Activated CD4-positive, alpha-beta T cell treated with anti-CD3 and anti-CD28 coated beads, Interleukin-2, amount 50 U/mL, for 24 hours (primary cell): Measurements from ENCODE around the gene LYPLAL1.
"Not testable (repeated sequence)": the region's sequence is repeated elsewhere in the genome, so short reads cannot be mapped to it uniquely, and the experiment has no call there.

Experiments used
- DNase-seq, 2 donors: peaks; one replicate each; pipeline ENCODE4 v3.0.0-alpha.2; 2020; ENCODE audit warnings: low read depth in 1 of 2, low spot score in 1 of 2

Gene LYPLAL1

DNA sequence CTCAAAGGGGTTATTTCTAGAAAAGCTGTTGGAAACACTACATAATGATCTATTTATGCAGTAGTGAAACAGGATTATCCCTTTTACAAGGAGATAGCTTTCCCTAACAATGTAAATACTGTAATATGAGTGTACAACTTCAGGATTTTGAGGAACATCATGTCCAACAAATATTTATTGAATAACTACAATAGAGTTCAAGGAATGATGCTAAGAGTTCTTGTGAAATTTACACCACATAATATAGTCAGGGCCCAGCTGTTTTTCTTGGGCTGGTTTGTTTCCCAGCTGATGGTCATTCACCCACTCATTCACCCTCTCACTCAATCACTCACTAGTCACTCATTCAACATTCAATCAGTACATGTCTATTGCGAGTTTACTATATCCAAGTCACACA lies 12.3 kb upstream of the LYPLAL1 start:
- no peak for DNase-seq

DNA sequence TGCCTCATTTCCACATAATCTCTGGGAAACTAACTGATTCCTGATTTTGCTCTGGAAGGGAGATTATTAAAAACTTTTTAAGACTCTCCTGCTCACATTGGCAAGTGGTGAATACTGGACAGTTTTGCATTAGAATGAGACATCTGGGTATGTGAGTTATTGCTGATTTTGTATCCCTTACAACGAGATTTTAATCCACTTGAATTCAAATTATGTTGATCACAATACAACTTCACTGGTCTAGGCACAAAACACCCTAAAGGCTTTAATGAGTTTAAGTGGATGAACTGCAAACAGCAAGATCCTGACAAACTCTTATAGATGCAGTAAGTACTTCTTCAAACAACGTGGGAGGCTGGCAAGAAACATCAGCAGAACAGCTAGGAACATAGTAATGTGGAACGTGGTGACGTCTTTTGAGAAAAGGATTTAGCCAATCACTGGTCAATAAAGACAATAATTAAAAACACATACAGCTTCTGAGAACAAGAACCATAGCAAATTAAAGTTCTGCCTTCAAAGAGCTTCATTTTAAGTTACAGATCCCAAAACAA lies 10.2 kb upstream of the LYPLAL1 start:
- no peak for DNase-seq

DNA sequence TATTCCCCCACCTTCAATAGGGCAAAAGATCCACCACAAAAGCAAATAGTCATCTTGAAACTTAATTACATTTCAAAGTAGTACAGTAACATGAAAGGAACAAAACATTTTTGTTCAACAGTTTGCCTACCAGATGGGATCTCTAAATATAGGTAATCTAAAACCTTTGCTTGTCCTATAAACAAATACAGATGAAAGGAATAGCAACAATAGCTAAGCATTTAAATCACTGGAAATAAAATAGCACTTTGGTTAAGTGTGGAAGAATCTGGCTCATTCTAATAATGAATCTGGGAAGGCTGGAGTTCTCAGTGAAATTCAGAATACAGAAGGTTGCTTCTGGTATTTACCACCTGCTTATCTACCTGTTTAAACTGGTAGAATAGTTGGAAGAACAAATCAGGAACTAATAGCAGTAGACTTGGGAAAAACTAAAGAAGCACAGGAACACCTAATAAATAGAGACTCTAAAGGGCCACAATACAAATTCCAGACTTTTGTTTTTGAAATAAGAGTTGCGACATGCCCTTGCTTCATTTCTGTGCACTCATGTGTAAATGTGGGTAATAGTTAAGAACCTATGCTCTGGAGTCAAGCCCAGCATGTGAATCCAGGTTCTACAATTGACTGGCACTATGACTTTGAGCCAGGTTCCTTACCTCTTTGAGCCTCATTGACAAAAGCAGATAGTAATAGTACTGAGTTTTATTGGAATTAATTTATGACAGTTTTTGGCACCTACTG lies 2.3 kb upstream of the LYPLAL1 start:
- no peak for DNase-seq

DNA sequence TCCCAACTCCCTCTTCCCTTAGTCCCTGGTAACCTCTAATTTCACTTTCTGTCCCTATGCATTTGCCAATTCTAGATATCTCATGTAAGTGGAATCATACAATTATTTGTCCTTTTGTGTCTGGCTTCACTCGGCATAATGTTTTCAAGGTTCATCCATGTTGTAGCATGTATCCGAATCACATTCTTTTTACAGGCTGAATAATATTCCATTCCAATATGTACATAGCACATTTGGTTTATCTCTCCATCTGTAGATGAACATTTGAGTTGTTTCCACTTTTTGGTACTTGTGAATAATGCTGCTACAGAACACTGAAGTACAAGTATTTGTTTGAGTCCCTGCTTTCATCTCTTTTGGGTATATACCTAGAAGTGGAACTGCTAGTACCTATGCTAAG lies 857 bp upstream of the LYPLAL1 start:
- DNase-seq, result no peak

DNA sequence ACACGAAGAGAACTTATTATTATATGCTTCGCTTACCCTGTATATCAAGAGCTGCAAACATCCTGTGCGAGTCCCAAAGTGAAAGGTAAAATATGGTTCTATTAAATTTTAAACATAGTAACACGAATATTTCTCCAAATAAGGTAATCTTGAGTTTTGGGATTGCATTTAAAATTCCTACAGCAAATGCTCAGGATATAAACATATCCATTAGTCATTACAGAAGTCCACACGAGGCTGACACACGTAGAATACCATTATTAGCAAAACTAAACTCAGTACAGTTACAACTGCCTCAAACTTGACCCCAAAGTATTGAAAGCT lies 282 bp upstream of the LYPLAL1 start:
- DNase-seq, result no peak

DNA sequence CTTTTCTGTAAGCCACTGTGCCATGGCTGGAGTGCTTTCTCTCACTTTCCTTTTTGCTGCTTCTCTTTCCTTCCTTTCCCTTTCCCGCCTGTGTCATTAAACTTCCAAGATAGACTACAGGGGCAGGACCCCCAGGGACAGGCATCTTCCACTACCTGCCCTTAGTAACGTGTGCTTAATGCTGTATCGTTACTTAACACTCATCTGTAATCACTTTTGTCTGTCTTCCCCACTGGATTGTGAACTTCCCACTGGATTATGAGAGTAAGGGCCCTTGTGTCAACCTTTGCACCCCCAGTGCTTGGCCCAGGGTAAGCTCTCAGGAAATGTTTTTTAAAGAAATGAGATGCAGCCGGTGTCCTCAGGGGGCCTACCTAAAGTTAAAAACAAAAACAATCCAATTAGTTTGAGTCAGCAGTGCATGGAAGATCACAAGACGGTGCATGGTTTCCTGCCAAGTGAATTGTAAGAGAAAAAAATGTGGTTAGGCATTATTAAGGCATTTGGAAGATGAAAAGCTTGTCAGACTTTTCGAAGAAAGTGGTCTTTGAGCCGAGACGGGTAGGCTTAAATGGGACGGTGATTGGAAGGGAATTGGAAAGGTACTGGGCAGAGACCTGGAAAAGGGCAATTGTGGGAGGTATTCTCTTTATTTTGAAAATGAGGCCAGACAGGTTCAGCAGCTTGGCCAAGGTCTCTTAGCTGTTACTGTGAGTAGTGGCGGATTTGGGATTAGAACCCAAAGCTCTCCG lies 958 bp downstream of the LYPLAL1 start:
- DNase-seq, result no peak

DNA sequence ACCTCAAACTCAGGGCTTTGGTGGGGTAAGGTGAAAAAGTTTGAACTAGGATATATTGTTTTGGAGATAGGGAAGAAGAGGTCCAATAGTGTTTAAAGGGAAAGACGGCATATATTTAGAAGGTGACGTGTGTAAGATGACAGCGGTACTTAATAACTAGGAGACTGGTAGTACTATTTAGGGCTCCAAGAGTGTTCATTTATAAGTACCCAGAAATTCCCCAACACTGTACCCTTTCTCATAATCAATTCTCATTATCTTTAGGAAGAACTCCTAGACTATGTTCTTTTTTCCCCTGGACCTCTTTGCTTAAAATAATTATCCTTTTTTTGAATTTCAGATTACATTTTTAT lies 1.5 kb downstream of the LYPLAL1 start:
- DNase-seq, result no peak

DNA sequence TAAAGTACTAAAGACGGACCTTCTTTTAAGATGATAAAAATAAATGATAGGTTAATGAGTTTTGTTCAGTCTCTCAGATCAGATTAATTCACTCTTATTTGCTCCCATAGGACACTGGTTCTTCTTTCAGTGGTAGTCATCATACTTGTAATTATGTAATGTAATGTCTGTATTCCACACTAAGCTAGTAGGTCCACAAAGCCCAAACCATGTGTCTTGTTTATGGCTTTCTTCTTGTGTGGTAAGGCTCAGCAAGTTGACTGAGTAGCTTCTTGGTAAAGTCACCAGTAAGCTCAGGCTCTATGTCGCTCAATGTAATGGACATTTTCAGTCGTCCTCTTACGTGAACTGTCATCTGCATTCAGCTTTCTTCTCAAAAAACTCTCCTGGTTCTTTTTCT lies 2.5 kb downstream of the LYPLAL1 start:
- DNase-seq, result no peak

DNA sequence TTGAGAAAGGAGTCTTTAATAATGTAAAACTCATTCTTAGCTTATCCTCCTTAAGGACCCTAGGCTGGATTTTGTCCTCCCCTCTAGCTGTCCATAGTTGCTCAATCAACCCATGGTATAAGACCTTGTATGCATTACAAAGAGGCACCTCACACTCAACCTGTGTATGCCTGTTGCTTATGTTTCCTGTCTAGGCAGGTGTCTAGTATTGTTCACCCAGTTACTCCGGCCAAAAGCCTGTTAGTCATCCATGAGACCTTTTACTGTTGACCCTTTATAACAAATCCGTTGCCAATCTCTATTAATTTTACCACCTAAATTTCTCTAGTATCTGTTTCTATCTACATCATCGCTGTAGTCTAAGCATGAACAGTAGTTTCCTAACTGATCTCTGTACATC lies 3.7 kb downstream of the LYPLAL1 start:
- no peak for DNase-seq

DNA sequence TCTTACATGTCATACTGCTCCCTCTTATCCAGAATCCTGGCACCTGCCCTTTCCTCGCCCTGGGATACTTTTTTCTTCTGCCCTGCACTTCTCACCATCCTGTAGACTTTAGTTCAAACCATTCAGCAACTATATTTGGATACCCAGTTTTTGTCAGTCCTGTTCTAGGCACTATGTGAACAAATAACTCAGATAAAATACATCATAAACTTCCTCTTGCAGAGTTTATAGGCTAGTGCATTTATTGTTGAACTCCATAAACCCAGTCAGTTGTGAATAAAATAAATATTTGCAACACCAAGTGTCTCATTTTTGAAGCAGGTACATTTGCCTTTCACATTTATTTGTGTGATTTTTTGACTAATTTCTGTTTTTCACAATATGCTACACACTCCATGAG lies 4.3 kb downstream of the LYPLAL1 start:
- no peak for DNase-seq

DNA sequence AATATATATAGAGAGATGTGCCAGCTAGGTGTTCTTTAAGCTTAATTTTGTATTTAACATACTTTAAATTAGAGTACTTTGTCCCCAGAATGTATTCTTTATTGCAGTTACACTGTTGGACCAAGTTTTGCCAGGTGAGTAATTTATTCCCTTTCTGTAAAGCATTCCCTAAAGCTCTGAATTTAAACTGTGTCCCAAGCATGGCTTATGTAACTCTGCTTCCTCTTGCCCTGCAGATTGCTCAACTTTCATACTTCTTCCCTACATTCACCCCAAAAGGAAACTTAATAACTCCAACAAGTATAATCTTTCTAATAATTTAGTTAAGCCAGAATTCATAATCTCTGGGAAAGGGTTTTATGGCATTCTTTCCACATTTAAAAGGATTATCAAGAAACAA lies 5.6 kb downstream of the LYPLAL1 start:
- no peak for DNase-seq

DNA sequence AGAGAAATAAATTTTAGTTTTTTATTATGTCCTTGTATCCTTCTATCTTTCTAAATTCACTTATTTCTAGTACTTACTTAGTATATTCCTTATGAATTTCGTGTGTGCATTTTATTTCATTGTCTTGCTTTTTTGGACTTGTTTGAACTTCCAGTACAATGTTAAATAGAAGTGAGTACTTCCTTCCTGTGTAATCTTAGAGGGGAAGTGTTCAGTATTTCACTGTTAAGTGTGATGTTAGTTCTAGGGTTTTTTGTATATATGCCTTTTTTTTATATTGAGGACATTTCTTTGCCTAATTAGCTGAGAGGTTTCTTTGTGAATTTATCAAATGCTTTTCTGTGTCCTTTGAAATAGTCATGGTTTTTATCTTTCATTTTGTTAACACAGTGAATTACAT lies 10.7 kb downstream of the LYPLAL1 start:
- no peak for DNase-seq

DNA sequence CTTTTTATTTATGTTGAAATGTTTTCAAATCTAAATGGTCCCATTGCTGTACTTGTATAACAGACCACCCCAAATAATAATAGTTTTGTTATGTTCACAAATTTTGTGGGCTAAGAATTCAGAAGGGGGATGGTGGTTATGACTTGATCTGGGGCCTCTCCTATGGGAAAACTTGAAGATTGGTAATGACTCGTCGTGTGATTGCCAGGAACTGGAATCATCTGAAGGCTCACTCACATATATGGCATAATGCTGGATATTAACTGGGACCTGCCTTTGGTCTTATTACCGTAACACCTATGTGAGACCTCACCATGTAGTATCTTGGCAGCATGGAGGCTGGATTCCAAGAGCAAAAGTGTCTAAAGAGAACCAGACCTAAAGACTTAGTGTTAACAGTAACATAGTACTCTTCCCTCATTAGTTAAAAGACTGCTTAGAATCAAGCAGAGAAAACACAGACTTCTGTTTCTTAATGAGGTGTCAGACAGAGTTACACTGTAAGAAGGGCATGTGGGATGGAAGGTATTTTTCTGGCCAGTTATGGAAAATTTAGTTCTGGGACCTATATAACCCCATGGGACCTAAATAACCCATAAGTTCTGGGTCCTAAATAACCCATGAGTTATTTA lies 11.9 kb downstream of the LYPLAL1 start:
- DNase-seq, result no peak

DNA sequence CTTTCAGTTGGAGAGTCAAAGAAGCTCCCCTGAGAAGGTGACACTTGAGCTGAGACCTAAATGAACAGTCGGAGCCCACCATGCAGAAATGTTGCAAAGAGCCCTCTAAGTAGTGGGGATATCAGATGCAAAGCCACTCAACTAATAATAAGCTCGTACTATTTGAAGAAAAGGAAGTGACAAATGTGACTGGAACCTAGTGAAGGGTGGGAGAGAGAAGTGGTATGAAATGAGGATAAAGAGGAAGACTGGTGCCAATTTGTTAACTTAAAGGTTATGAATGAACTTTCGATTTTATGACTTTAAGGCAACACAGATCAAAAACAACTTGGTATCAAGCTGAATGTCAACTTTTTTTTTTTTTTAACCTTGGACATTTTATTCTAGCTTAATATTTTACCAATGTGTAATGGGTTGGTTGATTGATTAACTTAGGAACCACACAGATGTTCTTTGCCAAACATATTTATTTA lies 14.7 kb downstream of the LYPLAL1 start:
- no peak for DNase-seq

DNA sequence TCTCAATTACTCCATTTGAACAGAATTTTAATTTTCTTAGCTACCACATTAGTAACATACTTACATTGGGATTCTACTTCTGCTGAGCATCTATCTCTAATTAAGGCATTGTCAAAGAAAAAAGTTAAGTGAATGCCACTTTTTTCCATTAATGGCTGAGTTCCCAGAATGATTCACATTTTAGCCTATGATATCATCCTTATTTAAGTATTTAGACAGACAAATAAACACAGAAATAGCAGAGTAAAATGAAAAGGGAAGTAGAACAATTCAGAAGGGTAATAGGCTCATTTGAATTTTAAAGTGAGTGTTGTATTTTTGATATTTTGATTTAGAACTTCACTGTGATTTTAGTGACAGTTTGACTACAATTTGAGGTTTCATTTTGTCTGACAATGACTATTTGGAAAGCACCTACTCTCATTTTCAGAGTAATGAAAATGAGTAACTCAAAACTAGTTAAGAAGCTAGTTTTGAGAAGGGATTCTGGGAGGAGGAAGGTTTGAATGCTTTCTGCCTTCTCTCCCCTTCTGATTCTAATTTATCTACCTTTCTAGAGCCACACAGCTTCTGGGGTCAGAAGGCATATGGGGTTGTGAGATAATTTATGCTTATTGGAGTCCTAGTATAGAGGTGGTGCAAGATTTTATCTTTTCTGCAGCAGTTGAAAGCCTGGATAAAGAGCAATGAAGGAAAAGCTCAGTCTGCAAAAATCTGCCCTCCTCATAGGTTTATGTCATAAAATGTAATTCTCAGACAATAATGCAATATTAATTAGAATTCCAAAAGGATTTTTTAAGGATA lies 15.5 kb downstream of the LYPLAL1 start:
- no peak for DNase-seq

DNA sequence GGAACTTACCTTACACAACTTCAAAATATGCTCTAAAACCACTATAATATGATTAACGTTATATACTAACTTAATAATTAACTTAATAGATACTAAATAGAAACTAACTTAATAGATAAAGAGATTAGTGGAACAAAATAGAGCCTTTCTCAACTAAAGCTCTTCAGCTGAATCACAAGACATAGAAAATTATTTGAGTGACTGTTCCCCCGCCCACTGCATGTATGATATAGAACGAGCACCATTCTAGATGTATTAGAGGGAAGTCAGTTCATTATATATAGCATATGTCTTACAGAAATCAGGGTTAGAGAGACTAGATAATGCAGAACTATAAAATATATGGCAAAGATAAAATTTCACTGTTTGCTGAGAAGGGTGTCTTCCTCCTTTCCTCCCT lies 16.3 kb downstream of the LYPLAL1 start:
- DNase-seq, result no peak

DNA sequence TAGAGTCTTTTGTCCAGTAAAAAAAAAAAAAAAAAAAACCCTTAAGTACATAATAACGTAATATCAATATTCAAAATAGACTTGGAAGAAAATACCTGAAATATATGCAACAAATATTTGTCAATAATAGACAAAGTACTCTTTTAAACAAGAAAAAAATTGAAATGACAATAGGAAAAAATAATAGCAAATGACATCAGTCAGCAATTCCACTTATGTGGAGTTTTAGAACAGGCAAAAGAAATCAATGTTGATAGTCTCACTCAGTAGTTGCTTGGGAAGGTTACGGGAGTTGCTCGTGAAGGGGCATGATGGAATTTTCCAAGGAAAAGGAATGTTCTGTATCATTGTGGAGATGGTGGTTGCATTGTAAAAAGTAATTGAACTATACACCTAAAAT lies 16.9 kb downstream of the LYPLAL1 start:
- no peak for DNase-seq

DNA sequence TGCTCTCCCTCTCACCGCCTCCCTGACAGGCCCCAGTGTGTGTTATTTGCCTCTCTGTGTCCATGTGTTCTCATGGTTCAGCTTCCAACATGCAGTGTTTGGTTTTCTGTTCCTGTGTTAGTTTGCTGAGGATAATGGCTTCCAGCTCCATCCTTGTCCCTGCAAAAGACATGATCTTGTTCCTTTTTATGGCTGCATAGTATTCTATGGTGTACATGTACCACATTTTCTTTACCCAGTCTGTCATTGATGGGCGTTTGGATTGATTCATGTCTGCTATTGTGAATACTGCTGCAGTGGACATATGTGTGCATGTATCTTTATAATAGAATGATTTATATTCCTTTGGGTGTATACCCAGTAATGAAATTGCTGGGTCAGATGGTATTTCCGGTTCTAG lies 22.2 kb downstream of the LYPLAL1 start:
- not testable (repeated sequence) for DNase-seq

DNA sequence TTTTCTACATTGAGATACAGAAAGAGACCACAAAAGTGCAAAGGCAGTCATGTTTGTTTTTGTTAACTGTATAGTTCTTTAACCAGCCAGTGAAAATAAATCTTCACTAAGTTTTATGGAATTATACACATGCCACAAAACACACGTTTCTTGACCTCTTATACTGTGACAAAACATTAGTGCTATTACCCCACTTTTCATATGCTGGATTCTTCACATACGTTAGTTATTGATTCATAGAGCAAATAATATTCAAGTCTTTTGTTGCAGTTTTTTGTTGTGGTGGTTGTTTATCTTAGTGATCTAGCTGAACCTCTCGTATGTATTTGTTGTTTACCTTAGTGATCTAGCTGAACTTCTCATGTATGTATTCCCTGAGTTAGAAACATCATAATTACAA lies 28.0 kb downstream of the LYPLAL1 start:
- no peak for DNase-seq

DNA sequence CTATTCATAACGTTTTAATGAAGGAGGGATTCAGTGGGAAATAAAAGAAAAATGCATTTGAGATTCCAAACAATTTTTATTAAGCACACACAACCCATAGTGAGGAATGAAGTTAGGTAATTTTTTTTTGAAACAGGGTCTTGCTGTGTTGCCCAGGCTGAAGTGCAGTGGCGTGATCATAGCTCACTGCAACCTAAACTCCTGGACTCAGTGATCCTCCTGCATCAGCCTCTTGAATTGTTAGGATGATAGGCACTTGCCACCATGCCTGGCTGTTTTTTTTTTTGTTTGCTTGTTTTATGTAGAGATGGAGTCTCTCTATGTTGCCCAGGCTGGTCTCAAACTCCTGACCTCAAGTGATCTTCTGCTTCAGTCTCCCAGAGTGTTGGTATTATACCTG lies 28.9 kb downstream of the LYPLAL1 start:
- DNase-seq, result no peak

DNA sequence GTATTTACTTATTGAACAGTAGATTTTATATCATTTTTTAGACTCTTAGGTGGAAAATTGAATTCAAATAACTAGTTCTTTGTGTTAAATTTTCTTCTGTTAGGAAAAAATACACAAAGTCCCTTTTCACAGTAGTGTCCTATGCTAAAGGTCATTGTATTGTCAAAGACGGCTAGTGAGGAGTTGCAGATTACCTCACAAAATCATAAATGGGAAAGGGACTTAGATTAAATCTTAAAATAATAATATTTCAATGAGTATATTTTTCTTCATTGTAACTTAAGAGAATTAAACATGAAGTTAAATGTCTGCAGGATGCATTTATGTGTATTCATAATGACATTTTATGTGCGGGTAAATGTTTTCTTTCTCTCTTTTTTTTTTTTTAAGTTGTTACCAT lies 32.7 kb downstream of the LYPLAL1 start:
- no peak for DNase-seq
